Prostate gland (tissue), 2 donors: ENCODE results near the gene RNF123. TPM values are rescaled to one million over a fixed set of nuclear protein-coding genes. Genes with fewer than 3 reads are reported as not detected.

Source experiments
- DNase-seq: peaks from one replicate; pipeline ENCODE4 v3.0.0-alpha.2; 2019; ENCODE audit warnings: low spot score
- H3K27ac ChIP-seq, 2 donors: fragments of 200-600 bp; sonication (generic); 2 replicates each; pipeline ENCODE4 v1.5.1; 2017 to 2019
- H3K27me3 ChIP-seq: fragments of 200-600 bp; sonication (generic); replicated peaks from 2 replicates; pipeline ENCODE4 v1.5.1; 2019; ENCODE audit not compliant: insufficient read depth
- H3K36me3 ChIP-seq, 2 donors: fragments of 200-600 bp; sonication (generic); 1 replicate in 1 of 2; 2 replicates in 1 of 2; pipeline versions ENCODE4 v1.5.1 to v1.8.1; 2017 to 2019
- H3K4me1 ChIP-seq: fragments of 200-600 bp; sonication (generic); replicated peaks from 2 replicates; pipeline ENCODE4 v1.5.1; 2019
- H3K4me3 ChIP-seq, 2 donors: fragments of 200-600 bp; sonication (generic); 2 replicates each; pipeline ENCODE4 v1.5.1; 2017 to 2019
- H3K9me3 ChIP-seq: fragments of 200-600 bp; sonication (generic); 2 replicates; pipeline ENCODE4 v1.5.1; 2017
- CTCF ChIP-seq, 4 experiments: fragments of 200-600 bp in 2 of 4; fragments of 450-650 bp in 2 of 4; sonication (generic) in 2 of 4; IDR thresholded peaks; 1 replicate in 3 of 4; 2 replicates in 1 of 4; pipeline ENCODE4 v1.5.1; 2016 to 2019; ENCODE audit warnings: antibody characterized with exemption in 4 of 4, mild to moderate bottlenecking in 2 of 4, moderate library complexity in 2 of 4
- POLR2A ChIP-seq: fragments of 450-650 bp; IDR thresholded peaks from one replicate; pipeline ENCODE4 v1.6.1; 2016; ENCODE audit warnings: antibody characterized with exemption, mild to moderate bottlenecking
- POLR2AphosphoS5 ChIP-seq: sonication (generic); formaldehyde crosslinking; IDR thresholded peaks from one replicate; pipeline ENCODE4 v1.6.1; 2017; ENCODE audit warnings: antibody characterized with exemption
- WGBS: methylation state at CpG from one replicate; pipeline ENCODE4 v1.1.5; 2018; 5-methylcytosine and 5-hydroxymethylcytosine counted together
- intact Hi-C: fragments of 100-400 bp; cut with DNase I; formaldehyde crosslinking; loops from one replicate; pipeline ENCODE4 v1.14.2; 2022
- total RNA-seq, 2 donors: library from RNA; depleted of rRNA; stranded (reverse); fragments of >200 nt; gene quantifications; one replicate each; pipeline ENCODE4 v1.1.0, GENCODE V29; 2016

The RNF123 gene
- total RNA-seq, 2 donors from 2014 or later: 24.9 to 58.3 TPM

GRCh38 chr3:49706456-49707112, 17.2 kb downstream of the RNF123 start:
- Histone ChIP-seq H3K9me3 (no peaks in the 10 kb centered on the region), H3K27me3 (no peaks in the 10 kb centered on the region), H3K4me3 (no peak overlapping the region), H3K36me3 (peaks cover 0 to 4% of the 10 kb centered on the region in 2 donors), H3K4me1 (no peaks in the 10 kb centered on the region), H3K27ac (no peak overlapping the region)
- intact Hi-C loops: no loop called here
- no peak for DNase-seq
- TF ChIP-seq POLR2A: no peak
- no peak for TF ChIP-seq CTCF (IDR thresholded peaks at IDR 0.05)
- no peak for TF ChIP-seq POLR2AphosphoS5
- 78% methylated on average over 9 of the region's 9 CpGs for WGBS

- WGBS: 75% methylated on average over 4 of the region's 4 CpGs
- intact Hi-C loops: no loop called here
Measured at GRCh38 chr3:49707113-49707480, 17.7 kb downstream of the RNF123 start.

GRCh38 chr3:49709852-49710251, 20.5 kb downstream of the RNF123 start:
- H3K4me3 ChIP-seq: no peak overlapping the region
- WGBS: 96% methylated on average over 8 of the region's 8 CpGs
- intact Hi-C loops: no loop called here
- no peak for TF ChIP-seq CTCF (IDR thresholded peaks at IDR 0.05)
- TF ChIP-seq POLR2A: no peak
- no peak for TF ChIP-seq POLR2AphosphoS5
- H3K9me3 ChIP-seq: no peaks in the 10 kb centered on the region
- no peak overlapping the region for H3K27ac ChIP-seq
- peaks cover 0 to 4% of the 10 kb centered on the region in 2 donors for H3K36me3 ChIP-seq
- no peak for DNase-seq
- H3K4me1 ChIP-seq: no peaks in the 10 kb centered on the region
- no peaks in the 10 kb centered on the region for H3K27me3 ChIP-seq

More at GRCh38 chr3:49707113-49707480, 17.7 kb downstream of the RNF123 start:
- Histone ChIP-seq H3K4me3 (no peak overlapping the region), H3K9me3 (no peaks in the 10 kb centered on the region), H3K27me3 (no peaks in the 10 kb centered on the region), H3K36me3 (peaks cover 0 to 4% of the 10 kb centered on the region in 2 donors), H3K4me1 (no peaks in the 10 kb centered on the region), H3K27ac (no peak overlapping the region)
- no peak for DNase-seq
- no peak for TF ChIP-seq POLR2AphosphoS5
- no peak for TF ChIP-seq CTCF (IDR thresholded peaks at IDR 0.05)
- no peak for TF ChIP-seq POLR2A

GRCh38 chr3:49711489-49711888, 22.1 kb downstream of the RNF123 start:
- Histone ChIP-seq H3K27ac (no peak overlapping the region), H3K27me3 (no peaks in the 10 kb centered on the region), H3K4me3 (no peak overlapping the region), H3K9me3 (no peaks in the 10 kb centered on the region), H3K4me1 (no peaks in the 10 kb centered on the region), H3K36me3 (no peaks in the 10 kb centered on the region)
- DNase-seq: no peak
- TF ChIP-seq POLR2AphosphoS5 (no peak), POLR2A (no peak), CTCF (IDR thresholded peaks at IDR 0.05) (no peak)
- 93% methylated on average over 5 of the region's 5 CpGs for WGBS
- intact Hi-C loops: no loop called here

GRCh38 chr3:49712166-49712565, 22.8 kb downstream of the RNF123 start:
- Histone ChIP-seq H3K27ac (no peak overlapping the region), H3K36me3 (no peaks in the 10 kb centered on the region), H3K4me1 (no peaks in the 10 kb centered on the region), H3K9me3 (no peaks in the 10 kb centered on the region), H3K4me3 (no peak overlapping the region), H3K27me3 (no peaks in the 10 kb centered on the region)
- intact Hi-C loops: no loop called here
- no peak for DNase-seq
- TF ChIP-seq POLR2AphosphoS5 (no peak), POLR2A (no peak), CTCF (IDR thresholded peaks at IDR 0.05) (no peak)
- WGBS: 96% methylated on average over 11 of the region's 11 CpGs
